HG02678 (cell line): ENCODE data around the gene MVP.
"Not testable (repeated sequence)": the region's sequence is repeated elsewhere in the genome, so short reads cannot be mapped to it uniquely, and the experiment has no call there.

Source experiments
- ATAC-seq: cut with Tn5 transposase; IDR thresholded peaks from one replicate; pipeline ENCODE4 v1.9.1; 2021; ENCODE audit warnings: mild to moderate bottlenecking, moderate library complexity; ENCODE audit not compliant: unreplicated experiment

MVP gene

GRCh38 chr16:29868396-29869009 is 48.2 kb downstream of the MVP start:
- ATAC-seq = no peak

GRCh38 chr16:29869067-29869466 is 48.8 kb downstream of the MVP start:
- not testable (repeated sequence) for ATAC-seq

- no peak for ATAC-seq
Observed at GRCh38 chr16:29871822-29872546, 51.7 kb downstream of the MVP start.

GRCh38 chr16:29873319-29873718 is 53.1 kb downstream of the MVP start:
- no peak for ATAC-seq

- no peak for ATAC-seq
Observed at GRCh38 chr16:29875206-29875605, 54.9 kb downstream of the MVP start.

GRCh38 chr16:29876217-29876593 is 55.9 kb downstream of the MVP start:
- no peak for ATAC-seq

- ATAC-seq = no peak
Observed at GRCh38 chr16:29876594-29877249, 56.5 kb downstream of the MVP start.

- ATAC-seq = no peak
Observed at GRCh38 chr16:29877266-29877961, 57.2 kb downstream of the MVP start.

- ATAC-seq = no peak
Observed at GRCh38 chr16:29878172-29878571, 57.9 kb downstream of the MVP start.

GRCh38 chr16:29881050-29881449 is 60.8 kb downstream of the MVP start:
- ATAC-seq = no peak

- ATAC-seq = no peak
Observed at GRCh38 chr16:29883987-29884386, 63.7 kb downstream of the MVP start.

GRCh38 chr16:29889372-29889771 is 69.1 kb downstream of the MVP start:
- ATAC-seq = not testable (repeated sequence)

GRCh38 chr16:29891525-29892457 is 71.5 kb downstream of the MVP start:
- ATAC-seq = no peak

- ATAC-seq = no peak
Observed at GRCh38 chr16:29892458-29892813, 72.2 kb downstream of the MVP start.

GRCh38 chr16:29893553-29893952 is 73.3 kb downstream of the MVP start:
- no peak for ATAC-seq

- ATAC-seq = no peak
Observed at GRCh38 chr16:29894352-29894751, 74.1 kb downstream of the MVP start.

GRCh38 chr16:29896841-29897240 is 76.6 kb downstream of the MVP start:
- no peak for ATAC-seq

- no peak for ATAC-seq
Observed at GRCh38 chr16:29897333-29897732, 77.1 kb downstream of the MVP start.
